ENCODE results near the gene ZNF792.

DNA sequence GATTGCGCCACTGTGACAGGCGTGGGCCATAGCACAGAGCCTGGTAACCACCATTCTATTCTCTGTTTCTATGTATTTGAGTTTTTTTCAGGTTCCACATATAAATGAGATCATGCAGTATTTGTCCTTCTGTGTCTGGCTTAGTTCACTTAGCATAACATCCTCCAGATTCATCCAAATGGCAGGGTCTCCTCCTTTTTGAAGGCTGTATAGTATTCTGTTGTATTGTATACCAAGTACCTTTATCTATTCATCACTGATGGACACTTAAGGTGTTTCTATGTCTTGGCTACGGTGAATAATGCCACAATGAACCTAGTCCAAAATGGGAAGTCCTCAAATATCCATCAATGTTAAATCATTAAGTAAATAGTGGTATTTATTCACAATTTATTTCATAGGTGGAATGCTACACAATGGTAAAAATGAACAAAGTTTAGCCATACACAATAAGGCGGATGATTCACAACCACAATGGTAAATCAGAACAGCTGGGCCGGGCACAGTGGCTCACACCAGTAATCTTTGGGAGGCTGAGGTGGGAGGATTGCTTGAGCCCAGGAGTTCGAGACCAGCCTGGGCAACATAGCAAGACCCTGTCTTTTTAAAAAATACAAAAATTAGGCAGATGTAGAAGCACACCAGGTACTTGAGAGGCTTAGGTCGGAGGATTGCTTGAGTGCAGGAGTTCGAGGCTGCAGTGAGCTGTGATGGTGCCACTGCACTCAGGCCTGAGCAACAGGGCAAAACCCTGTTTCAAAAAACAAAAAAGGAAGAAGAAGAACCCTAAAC, 27.7 kb upstream of the ZNF792 start:
- no peak for TF ChIP-seq EZH2 (IDR thresholded peaks at IDR 0.05; ENCODE audit: borderline replicate concordance, low read length)
- TF ChIP-seq, protein P1, sequence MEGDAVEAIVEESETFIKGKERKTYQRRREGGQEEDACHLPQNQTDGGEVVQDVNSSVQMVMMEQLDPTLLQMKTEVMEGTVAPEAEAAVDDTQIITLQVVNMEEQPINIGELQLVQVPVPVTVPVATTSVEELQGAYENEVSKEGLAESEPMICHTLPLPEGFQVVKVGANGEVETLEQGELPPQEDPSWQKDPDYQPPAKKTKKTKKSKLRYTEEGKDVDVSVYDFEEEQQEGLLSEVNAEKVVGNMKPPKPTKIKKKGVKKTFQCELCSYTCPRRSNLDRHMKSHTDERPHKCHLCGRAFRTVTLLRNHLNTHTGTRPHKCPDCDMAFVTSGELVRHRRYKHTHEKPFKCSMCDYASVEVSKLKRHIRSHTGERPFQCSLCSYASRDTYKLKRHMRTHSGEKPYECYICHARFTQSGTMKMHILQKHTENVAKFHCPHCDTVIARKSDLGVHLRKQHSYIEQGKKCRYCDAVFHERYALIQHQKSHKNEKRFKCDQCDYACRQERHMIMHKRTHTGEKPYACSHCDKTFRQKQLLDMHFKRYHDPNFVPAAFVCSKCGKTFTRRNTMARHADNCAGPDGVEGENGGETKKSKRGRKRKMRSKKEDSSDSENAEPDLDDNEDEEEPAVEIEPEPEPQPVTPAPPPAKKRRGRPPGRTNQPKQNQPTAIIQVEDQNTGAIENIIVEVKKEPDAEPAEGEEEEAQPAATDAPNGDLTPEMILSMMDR (conservative IDR thresholded peaks at IDR 0.05 in 1 of 2, IDR thresholded peaks at IDR 0.05 in 1 of 2; ENCODE audit: extremely low read depth in 1 of 2, insufficient read depth in 1 of 2, low read depth in 1 of 2, low read length in 2 of 2) = no peak
